Type B pancreatic cell (in vitro differentiated cells): ENCODE results near the gene PIH1D2. TPM values are rescaled to one million over a fixed set of nuclear protein-coding genes. Genes with fewer than 3 reads are reported as not detected.

Experiments used
- DNase-seq: peaks from one replicate; pipeline ENCODE4 v3.0.0; 2021; ENCODE audit warnings: mixed read lengths; ENCODE audit not compliant: unreplicated experiment; ENCODE audit errors: extremely low spot score
- H3K27ac Mint-ChIP-seq: 2 replicates; pipeline ENCODE4 v1.8.0; 2021; ENCODE audit warnings: mild to moderate bottlenecking, mixed read lengths
- H3K27me3 Mint-ChIP-seq: 2 replicates; pipeline ENCODE4 v1.8.0; 2021; ENCODE audit warnings: mixed read lengths
- H3K36me3 Mint-ChIP-seq: 2 replicates; pipeline ENCODE4 v1.8.0; 2021; ENCODE audit warnings: mixed read lengths
- H3K4me1 Mint-ChIP-seq: one replicate; pipeline ENCODE4 v1.8.0; 2021; ENCODE audit warnings: mixed read lengths; ENCODE audit not compliant: unreplicated experiment
- H3K4me3 Mint-ChIP-seq: 2 replicates; pipeline ENCODE4 v1.8.0; 2021; ENCODE audit warnings: mild to moderate bottlenecking, mixed read lengths
- H3K9me3 Mint-ChIP-seq: 2 replicates; pipeline ENCODE4 v1.8.0; 2021; ENCODE audit warnings: mixed read lengths
- CTCF ChIP-seq: fragments of 200-600 bp; sonication (generic); conservative IDR thresholded peaks from 2 replicates; pipeline ENCODE4 v1.5.0; 2021; ENCODE audit warnings: antibody characterized with exemption, mild to moderate bottlenecking
- total RNA-seq: library from RNA; stranded (reverse); gene quantifications from 2 replicates; pipeline ENCODE4 v1.2.1, GENCODE V29; 2021; ENCODE audit warnings: low replicate concordance

PIH1D2 gene
- total RNA-seq, 1 donor from 2014 or later = 5.5 TPM

- DNase-seq = no peak
- no peaks in the 10 kb centered on the region for H3K9me3 Mint-ChIP-seq
- H3K36me3 Mint-ChIP-seq = peaks cover 53% of the 10 kb centered on the region
- peak overlapping the region; percentile 99 for H3K4me3 Mint-ChIP-seq
- H3K27me3 Mint-ChIP-seq = no peaks in the 10 kb centered on the region
- H3K27ac Mint-ChIP-seq = peak overlapping the region; percentile 91
- TF ChIP-seq CTCF = no peak
- peaks cover 26% of the 10 kb centered on the region for H3K4me1 Mint-ChIP-seq
These were observed 12.1 kb upstream of the PIH1D2 start for GRCh38 chr11:112085822-112086421.

DNA sequence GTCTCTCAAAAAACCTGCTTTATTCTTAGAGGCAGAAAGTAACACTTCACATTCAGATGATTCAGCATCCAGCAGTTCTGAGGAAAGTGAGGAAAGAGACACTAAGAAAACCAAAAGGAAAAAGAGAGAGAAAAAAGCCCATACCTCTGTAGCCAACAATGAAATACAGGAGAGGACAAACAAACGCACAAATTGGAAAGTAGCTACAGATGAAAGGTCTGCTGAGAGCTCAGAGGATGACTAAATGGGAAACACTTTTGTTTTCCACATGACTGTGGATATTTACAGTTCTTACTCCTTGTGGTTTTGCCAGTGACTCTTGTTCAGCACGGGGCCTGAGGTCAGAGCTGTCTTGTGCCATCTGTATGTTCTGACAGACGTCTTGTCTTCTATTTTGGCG is 8.9 kb upstream of the PIH1D2 start:
- Mint-ChIP-seq H3K4me1 (peaks cover 12% of the 10 kb centered on the region), H3K36me3 (peaks cover 44% of the 10 kb centered on the region), H3K27ac (no peak overlapping the region), H3K27me3 (no peaks in the 10 kb centered on the region), H3K4me3 (peak overlapping the region; percentile 33), H3K9me3 (no peaks in the 10 kb centered on the region)
- DNase-seq = no peak
- TF ChIP-seq CTCF = no peak

- Mint-ChIP-seq H3K4me3 (no peak overlapping the region), H3K36me3 (peaks cover 10% of the 10 kb centered on the region), H3K27me3 (no peaks in the 10 kb centered on the region), H3K4me1 (no peaks in the 10 kb centered on the region), H3K27ac (no peak overlapping the region), H3K9me3 (no peaks in the 10 kb centered on the region)
- no peak for DNase-seq
- no peak for TF ChIP-seq CTCF
These were observed 10.9 kb downstream of the PIH1D2 start for GRCh38 chr11:112062923-112063322.

DNA sequence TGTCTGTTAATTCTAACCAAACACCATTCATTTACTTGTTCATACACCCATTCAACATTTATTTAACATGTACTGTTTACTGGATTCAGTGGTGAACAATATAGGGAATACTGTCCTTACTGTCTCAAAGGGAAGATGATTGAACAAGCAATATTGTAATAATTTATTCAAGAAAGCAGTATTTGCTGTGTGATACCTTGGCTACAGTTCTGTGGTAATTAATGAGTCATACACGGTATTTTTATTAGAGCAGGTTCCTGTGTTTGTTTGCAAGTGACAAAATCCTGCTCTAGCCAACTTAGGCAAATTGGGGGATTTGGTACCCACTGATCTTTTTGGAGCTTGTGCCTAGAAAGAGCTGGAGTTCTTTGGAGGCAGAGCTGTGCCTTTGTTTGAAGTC is 15.7 kb downstream of the PIH1D2 start:
- no peak for TF ChIP-seq CTCF
- Mint-ChIP-seq H3K9me3 (no peaks in the 10 kb centered on the region), H3K36me3 (peaks cover 29% of the 10 kb centered on the region), H3K27me3 (no peaks in the 10 kb centered on the region), H3K4me3 (no peak overlapping the region), H3K4me1 (no peaks in the 10 kb centered on the region), H3K27ac (no peak overlapping the region)
- no peak for DNase-seq

DNA sequence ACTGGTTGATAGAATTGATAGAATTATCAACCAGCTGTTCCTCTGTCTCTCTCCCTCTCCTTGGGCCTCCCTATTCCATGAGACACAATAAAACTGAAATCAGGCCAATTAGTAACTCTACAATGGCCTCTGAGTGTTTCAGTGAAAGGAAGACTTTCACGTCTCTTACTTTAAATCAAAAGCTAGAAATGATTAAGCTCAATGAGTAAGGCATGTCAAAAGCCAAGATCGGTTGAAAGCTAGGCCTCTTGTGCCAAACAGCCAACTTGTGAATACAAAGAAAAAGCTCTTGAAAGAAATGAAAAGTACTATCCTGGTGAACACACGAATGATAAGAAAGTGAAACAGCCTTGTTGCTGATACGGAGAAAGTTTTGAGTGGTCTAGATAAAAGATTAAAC is 16.6 kb downstream of the PIH1D2 start:
- H3K36me3 Mint-ChIP-seq = peaks cover 32% of the 10 kb centered on the region
- no peaks in the 10 kb centered on the region for H3K27me3 Mint-ChIP-seq
- H3K4me1 Mint-ChIP-seq = no peaks in the 10 kb centered on the region
- H3K9me3 Mint-ChIP-seq = no peaks in the 10 kb centered on the region
- no peak for TF ChIP-seq CTCF
- no peak overlapping the region for H3K4me3 Mint-ChIP-seq
- DNase-seq = no peak
- H3K27ac Mint-ChIP-seq = no peak overlapping the region

DNA sequence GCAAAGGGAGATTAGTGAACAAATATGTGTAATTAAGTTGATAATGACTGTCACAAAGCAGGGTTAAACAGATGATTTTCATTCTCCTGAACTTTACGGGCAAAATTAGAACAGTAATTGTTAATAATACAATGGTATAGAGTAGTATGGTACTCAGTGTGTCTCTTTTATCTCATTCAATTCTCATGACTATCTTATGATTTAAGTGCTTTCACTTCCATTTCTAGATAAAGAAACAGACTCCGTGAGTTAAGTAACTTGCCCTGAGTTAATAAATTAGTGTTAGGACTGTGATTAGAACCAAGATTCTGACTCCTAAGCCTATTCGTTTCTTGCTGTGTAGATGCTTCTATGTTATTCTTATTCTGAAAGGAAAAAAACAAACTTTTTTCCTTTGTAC is 22.0 kb downstream of the PIH1D2 start:
- Mint-ChIP-seq H3K4me3 (no peak overlapping the region), H3K27ac (no peak overlapping the region), H3K27me3 (no peaks in the 10 kb centered on the region), H3K36me3 (peaks cover 56% of the 10 kb centered on the region), H3K4me1 (no peaks in the 10 kb centered on the region), H3K9me3 (no peaks in the 10 kb centered on the region)
- no peak for TF ChIP-seq CTCF
- no peak for DNase-seq
